HG02870 (cell line): ENCODE measurements around the gene KCNN1.
A peak's percentile ranks its signal among the peaks of the same experiment; 100 is the strongest.
"Not testable (repeated sequence)": the region's sequence is repeated elsewhere in the genome, so short reads cannot be mapped to it uniquely, and the experiment has no call there.

Experiments used
- ATAC-seq: cut with Tn5 transposase; IDR thresholded peaks from one replicate; pipeline ENCODE4 v1.9.1; 2021; ENCODE audit warnings: mild to moderate bottlenecking, moderate library complexity; ENCODE audit not compliant: unreplicated experiment

KCNN1 gene

GRCh38 chr19:17999684-18000479 is 33.0 kb downstream of the KCNN1 start:
- no peak for ATAC-seq

- no peak for ATAC-seq
Measured at GRCh38 chr19:18000480-18000914, 33.6 kb downstream of the KCNN1 start.

- no peak for ATAC-seq
Measured at GRCh38 chr19:18000915-18001776, 34.2 kb downstream of the KCNN1 start.

- ATAC-seq, result no peak
Measured at GRCh38 chr19:18001777-18002345, 35.0 kb downstream of the KCNN1 start.

- ATAC-seq, result no peak
Measured at GRCh38 chr19:18002347-18002850, 35.5 kb downstream of the KCNN1 start.

- not testable (repeated sequence) for ATAC-seq
Measured at GRCh38 chr19:18005750-18006149, 38.8 kb downstream of the KCNN1 start.

- peak; percentile 50 for ATAC-seq
Measured at GRCh38 chr19:18007044-18007916, 40.4 kb downstream of the KCNN1 start.

- ATAC-seq, result no peak
Measured at GRCh38 chr19:18007917-18008673, 41.2 kb downstream of the KCNN1 start, which contains the start of gene ARRDC2. ARRDC2 (plus strand) TSS chr19:18008170; CDS start chr19:18008311, 141 bp downstream.

- no peak for ATAC-seq
Measured at GRCh38 chr19:18008814-18009213, 41.9 kb downstream of the KCNN1 start.

- no peak for ATAC-seq
Measured at GRCh38 chr19:18009412-18010066, 42.6 kb downstream of the KCNN1 start.

GRCh38 chr19:18010149-18010548 is 43.2 kb downstream of the KCNN1 start:
- ATAC-seq, result no peak

GRCh38 chr19:18013210-18014111 is 46.6 kb downstream of the KCNN1 start:
- ATAC-seq, result no peak

- no peak for ATAC-seq
Measured at GRCh38 chr19:18014197-18014596, 47.3 kb downstream of the KCNN1 start.

GRCh38 chr19:18016209-18016910 is 49.5 kb downstream of the KCNN1 start:
- no peak for ATAC-seq

GRCh38 chr19:18017275-18018083 is 50.6 kb downstream of the KCNN1 start:
- no peak for ATAC-seq
